Keratinocyte (primary cell): ENCODE data around the gene GPR157. TPM values are rescaled to one million over a fixed set of nuclear protein-coding genes. Genes with fewer than 3 reads are reported as not detected.

Experiments
- DNase-seq: peaks from one replicate; pipeline ENCODE4 v3.0.0-alpha.2; 2011; ENCODE audit warnings: low read depth, missing footprints, low spot score
- FAIRE-seq: peaks from 2 replicates; lab custom pipeline; 2011; peaks lifted over from hg19 to GRCh38; lab: Jason Lieb, UNC
- H2AFZ ChIP-seq: 2 replicates; pipeline ENCODE4 v1.6.0; 2012; ENCODE audit warnings: low read length, control low read depth, inconsistent platforms; ENCODE audit not compliant: control insufficient read depth
- H3K27ac ChIP-seq: 2 replicates; pipeline ENCODE4 v1.5.1; 2011; ENCODE audit warnings: low read length; ENCODE audit not compliant: control insufficient read depth, insufficient read depth
- H3K27me3 ChIP-seq: 3 replicates; pipeline ENCODE4 v1.6.0; 2011; ENCODE audit warnings: low read length; ENCODE audit not compliant: control insufficient read depth, insufficient read depth; ENCODE audit errors: extremely low read depth
- H3K36me3 ChIP-seq, 2 experiments: 2 replicates in 1 of 2; 3 replicates in 1 of 2; pipeline ENCODE4 v1.5.1; 2011; ENCODE audit warnings: low read length in 2 of 2, mild to moderate bottlenecking in 1 of 2; ENCODE audit not compliant: control insufficient read depth in 2 of 2, insufficient read depth in 2 of 2; ENCODE audit errors: extremely low read depth in 1 of 2
- H3K4me1 ChIP-seq: 3 replicates; pipeline ENCODE4 v1.5.1; 2011; ENCODE audit warnings: low read length; ENCODE audit not compliant: control insufficient read depth, insufficient read depth; ENCODE audit errors: extremely low read depth
- H3K4me2 ChIP-seq: 3 replicates; pipeline ENCODE4 v1.6.0; 2011; ENCODE audit warnings: low read depth, low read length; ENCODE audit not compliant: control insufficient read depth, insufficient read depth; ENCODE audit errors: extremely low read depth
- H3K4me3 ChIP-seq, 3 experiments: fragments of 200-600 bp in 1 of 3; sonication (generic) in 1 of 3; 2 replicates in 2 of 3; 3 replicates in 1 of 3; pipeline ENCODE4 v1.5.1; 2011 to 2016; ENCODE audit warnings: low read length in 3 of 3, mild to moderate bottlenecking in 3 of 3, control low read depth in 2 of 3, inconsistent platforms in 1 of 3, low read depth in 1 of 3, mixed read lengths in 1 of 3, mixed run types in 1 of 3, moderate library complexity in 1 of 3; ENCODE audit not compliant: control insufficient read depth in 2 of 3, insufficient read depth in 2 of 3; ENCODE audit errors: extremely low read depth in 1 of 3
- H3K79me2 ChIP-seq: 2 replicates; pipeline ENCODE4 v1.6.0; 2012; ENCODE audit warnings: low read length; ENCODE audit not compliant: control insufficient read depth, insufficient read depth
- H3K9ac ChIP-seq: 3 replicates; pipeline ENCODE4 v1.6.0; 2011; ENCODE audit warnings: low read length; ENCODE audit not compliant: control insufficient read depth, insufficient read depth; ENCODE audit errors: extremely low read depth
- H3K9me1 ChIP-seq: 3 replicates; pipeline ENCODE4 v1.6.0; 2011; ENCODE audit warnings: low read length; ENCODE audit not compliant: control insufficient read depth, insufficient read depth; ENCODE audit errors: extremely low read depth
- H3K9me3 ChIP-seq: 2 replicates; pipeline ENCODE4 v1.5.1; 2012; ENCODE audit warnings: low read depth, low read length; ENCODE audit not compliant: control insufficient read depth
- H4K20me1 ChIP-seq: 3 replicates; pipeline ENCODE4 v1.6.0; 2011; ENCODE audit warnings: low read length; ENCODE audit not compliant: control insufficient read depth, insufficient read depth; ENCODE audit errors: extremely low read depth
- EZH2 ChIP-seq: IDR thresholded peaks from one replicate; pipeline ENCODE4 v1.6.1; 2012; ENCODE audit warnings: inconsistent platforms, mild to moderate bottlenecking, low read length, moderate library complexity
- dilution Hi-C: fragments of 300-500 bp; cut with MboI; formaldehyde crosslinking; loops from one replicate; pipeline ENCODE4 v1.7.0; 2020; ENCODE audit warnings: low sequenced_read_pairs; ENCODE audit not compliant: extremely low pct_ligation_motif_present
- polyA plus RNA-seq, 5 experiments: library from polyadenylated mRNA; depleted of rRNA in 3 of 5; stranded (reverse) in 3 of 5; stranded (forward) in 1 of 5; unstranded in 1 of 5; fragments of >200 nt; gene quantifications; 1 replicate in 1 of 5; 2 replicates in 3 of 5; 3 replicates in 1 of 5; pipeline versions ENCODE4 v1.2.1 to v1.2.3, GENCODE V29; 2011 to 2012; ENCODE audit warnings: missing spikeins in 2 of 5, low read depth in 1 of 5, low replicate concordance in 1 of 5
- TF ChIP-seq, protein P1 (sequence below), 3 experiments: IDR thresholded peaks in 1 of 3; conservative IDR thresholded peaks in 1 of 3; optimal IDR thresholded peaks in 1 of 3; 2 replicates in 2 of 3; 3 replicates in 1 of 3; pipeline versions ENCODE3 to v1.5.1; 2011; ENCODE audit warnings: low read length in 3 of 3, mild to moderate bottlenecking in 3 of 3, moderate library complexity in 2 of 3, control low read depth in 1 of 3, inconsistent platforms in 1 of 3; ENCODE audit not compliant: insufficient read depth in 2 of 3; ENCODE audit errors: extremely low read depth in 1 of 3

Gene GPR157
- polyA plus RNA-seq, 1 donor (not counting 4 experiments of a cell fraction or from before 2014, with no cell fraction given) = 6.5 TPM

DNA sequence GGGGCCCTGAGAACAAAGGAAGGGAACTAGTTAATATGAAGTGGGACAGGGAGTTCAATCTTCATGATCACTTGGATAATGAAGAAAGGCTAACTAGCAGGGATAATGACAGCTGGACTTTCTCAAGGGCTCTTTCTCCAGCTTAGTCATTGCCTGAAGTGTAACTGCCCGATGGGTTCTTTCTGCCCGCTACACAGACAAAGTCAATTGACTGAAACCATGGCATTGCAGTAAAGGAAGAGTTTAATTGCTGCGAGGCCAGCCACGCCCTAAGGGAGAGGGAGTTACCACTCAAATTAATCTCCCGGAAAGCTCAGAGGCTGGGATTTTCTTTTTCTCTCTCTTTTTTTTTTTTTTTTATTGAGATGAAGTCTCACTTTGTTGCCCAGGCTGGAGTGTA is 42.9 kb downstream of the GPR157 start:
- dilution Hi-C loops = no loop called here
- no peak for FAIRE-seq

DNA sequence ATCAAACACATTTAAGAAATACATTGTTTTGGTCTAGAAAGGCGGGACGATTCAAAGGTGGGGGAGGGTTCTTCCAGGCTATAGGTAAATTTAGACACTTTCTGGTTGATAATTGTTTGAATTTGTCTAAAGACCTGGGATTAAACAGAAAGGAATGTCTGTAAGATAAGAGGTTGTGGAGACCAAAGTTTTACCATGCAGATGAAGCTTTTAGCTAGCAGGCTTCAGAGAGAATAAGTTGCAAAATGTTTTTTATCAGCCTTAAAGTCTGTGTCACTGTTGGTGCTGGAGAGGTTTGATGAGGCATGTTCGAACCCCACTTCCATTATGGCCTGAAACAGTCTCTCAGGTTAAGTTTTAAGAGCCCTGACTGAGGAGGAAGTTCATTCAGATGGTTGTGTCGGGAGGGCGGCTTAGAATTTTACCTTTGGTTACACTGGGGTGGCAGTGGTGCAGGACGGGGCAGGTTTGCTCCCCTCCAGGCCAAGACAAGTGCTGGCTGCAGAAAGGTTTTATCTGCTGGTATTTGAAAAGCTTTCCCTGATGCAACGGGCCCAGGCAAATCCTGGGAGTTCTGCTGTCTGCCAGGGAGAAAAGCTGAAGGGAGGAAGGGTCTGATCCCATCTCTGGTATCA is 43.5 kb downstream of the GPR157 start:
- no peak for DNase-seq
- peaks cover 36% of the 10 kb centered on the region for H3K4me1 ChIP-seq
- dilution Hi-C loops = no loop called here

More for the DNA sequence above, 42.9 kb downstream of the GPR157 start:
- Histone ChIP-seq H2AFZ (no peak overlapping the region), H3K36me3 (no peaks in the 10 kb centered on the region), H3K27me3 (no peaks in the 10 kb centered on the region), H3K27ac (peak overlapping the region; percentile 26), H3K9me1 (no peaks in the 10 kb centered on the region), H4K20me1 (no peaks in the 10 kb centered on the region), H3K9ac (no peak overlapping the region), H3K4me1 (peaks cover 29% of the 10 kb centered on the region), H3K4me3 (no peak overlapping the region), H3K9me3 (no peaks in the 10 kb centered on the region), H3K79me2 (no peaks in the 10 kb centered on the region), H3K4me2 (peak overlapping the region; percentile 77)
- DNase-seq = no peak
- TF ChIP-seq EZH2 = no peak
- TF ChIP-seq, protein P1, sequence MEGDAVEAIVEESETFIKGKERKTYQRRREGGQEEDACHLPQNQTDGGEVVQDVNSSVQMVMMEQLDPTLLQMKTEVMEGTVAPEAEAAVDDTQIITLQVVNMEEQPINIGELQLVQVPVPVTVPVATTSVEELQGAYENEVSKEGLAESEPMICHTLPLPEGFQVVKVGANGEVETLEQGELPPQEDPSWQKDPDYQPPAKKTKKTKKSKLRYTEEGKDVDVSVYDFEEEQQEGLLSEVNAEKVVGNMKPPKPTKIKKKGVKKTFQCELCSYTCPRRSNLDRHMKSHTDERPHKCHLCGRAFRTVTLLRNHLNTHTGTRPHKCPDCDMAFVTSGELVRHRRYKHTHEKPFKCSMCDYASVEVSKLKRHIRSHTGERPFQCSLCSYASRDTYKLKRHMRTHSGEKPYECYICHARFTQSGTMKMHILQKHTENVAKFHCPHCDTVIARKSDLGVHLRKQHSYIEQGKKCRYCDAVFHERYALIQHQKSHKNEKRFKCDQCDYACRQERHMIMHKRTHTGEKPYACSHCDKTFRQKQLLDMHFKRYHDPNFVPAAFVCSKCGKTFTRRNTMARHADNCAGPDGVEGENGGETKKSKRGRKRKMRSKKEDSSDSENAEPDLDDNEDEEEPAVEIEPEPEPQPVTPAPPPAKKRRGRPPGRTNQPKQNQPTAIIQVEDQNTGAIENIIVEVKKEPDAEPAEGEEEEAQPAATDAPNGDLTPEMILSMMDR (optimal IDR thresholded peaks at IDR 0.05 in 1 of 3, IDR thresholded peaks at IDR 0.05 in 1 of 3, conservative IDR thresholded peaks at IDR 0.05 in 1 of 3; ENCODE audit: extremely low read depth in 1 of 3, insufficient read depth in 2 of 3, low read length in 3 of 3) = no peak

More for the DNA sequence above, 43.5 kb downstream of the GPR157 start:
- Histone ChIP-seq H3K4me2 (peak overlapping the region; percentile 77), H3K27ac (peak overlapping the region; percentile 43), H2AFZ (peak overlapping the region; percentile 68), H3K79me2 (no peaks in the 10 kb centered on the region), H3K9ac (no peak overlapping the region), H3K4me3 (peak overlapping the region in 2 of 3 experiments; percentile 14 to 38), H3K36me3 (no peaks in the 10 kb centered on the region), H4K20me1 (no peaks in the 10 kb centered on the region), H3K27me3 (no peaks in the 10 kb centered on the region), H3K9me3 (no peaks in the 10 kb centered on the region), H3K9me1 (no peaks in the 10 kb centered on the region)
- peak; percentile 63 for FAIRE-seq
- no peak for TF ChIP-seq EZH2
- TF ChIP-seq, protein P1 (optimal IDR thresholded peaks at IDR 0.05 in 1 of 3, IDR thresholded peaks at IDR 0.05 in 1 of 3, conservative IDR thresholded peaks at IDR 0.05 in 1 of 3; ENCODE audit: extremely low read depth in 1 of 3, insufficient read depth in 2 of 3, low read length in 3 of 3) = no peak
